Vagina (tissue), 2 donors: Measurements from ENCODE around the gene GTF3C1. TPM values are rescaled to one million over a fixed set of nuclear protein-coding genes. Genes with fewer than 3 reads are reported as not detected.

Source experiments
- DNase-seq, 2 donors: peaks; one replicate each; pipeline ENCODE4 v3.0.0-alpha.2; 2017; ENCODE audit errors: extremely low spot score in 2 of 2
- H3K27ac ChIP-seq: fragments of 200-600 bp; sonication (generic); one replicate; pipeline ENCODE4 v1.5.1; 2019
- H3K27me3 ChIP-seq: fragments of 200-600 bp; sonication (generic); one replicate; pipeline ENCODE4 v1.5.1; 2019
- H3K36me3 ChIP-seq, 2 donors: fragments of 200-600 bp; sonication (generic); one replicate each; pipeline ENCODE4 v1.5.1; 2017 to 2019
- H3K4me1 ChIP-seq: fragments of 200-600 bp; sonication (generic); one replicate; pipeline ENCODE4 v1.5.1; 2019
- H3K4me3 ChIP-seq, 2 donors: fragments of 200-600 bp; sonication (generic); 1 replicate in 1 of 2; 2 replicates in 1 of 2; pipeline ENCODE4 v1.5.1; 2016 to 2019
- H3K9me3 ChIP-seq: fragments of 200-600 bp; sonication (generic); one replicate; pipeline ENCODE4 v1.5.1; 2019
- POLR2A ChIP-seq, 2 donors: fragments of 450-650 bp; IDR thresholded peaks; one replicate each; pipeline ENCODE4 v1.6.1; 2017; ENCODE audit warnings: antibody characterized with exemption in 2 of 2, mild to moderate bottlenecking in 2 of 2, moderate library complexity in 2 of 2
- POLR2AphosphoS5 ChIP-seq, 2 donors: sonication (generic); formaldehyde crosslinking; IDR thresholded peaks; one replicate each; pipeline ENCODE4 v1.9.0; 2017; ENCODE audit warnings: antibody characterized with exemption in 2 of 2, mild to moderate bottlenecking in 2 of 2, low read depth in 1 of 2; ENCODE audit not compliant: insufficient read depth in 1 of 2
- intact Hi-C: fragments of 100-400 bp; cut with DNase I; formaldehyde crosslinking; loops from one replicate; pipeline ENCODE4 v1.15.1; 2023
- total RNA-seq: library from RNA; depleted of rRNA; stranded (reverse); fragments of >200 nt; gene quantifications from one replicate; pipeline ENCODE4 v1.2.3, GENCODE V29; 2016
- TF ChIP-seq, protein P1 (sequence below), 3 experiments: fragments of 450-650 bp in 2 of 3; fragments of 200-600 bp in 1 of 3; sonication (generic) in 1 of 3; IDR thresholded peaks; one replicate each; pipeline ENCODE4 v1.5.1; 2017 to 2019; ENCODE audit warnings: antibody characterized with exemption in 3 of 3, mild to moderate bottlenecking in 2 of 3, moderate library complexity in 2 of 3

The GTF3C1 gene
- total RNA-seq, 1 donor from 2014 or later: 133 TPM

- Histone ChIP-seq H3K36me3 (no peaks in the 10 kb centered on the region), H3K9me3 (no peaks in the 10 kb centered on the region), H3K27ac (no peak overlapping the region), H3K27me3 (no peaks in the 10 kb centered on the region), H3K4me1 (no peaks in the 10 kb centered on the region), H3K4me3 (no peak overlapping the region)
- intact Hi-C loops: no loop called here
- TF ChIP-seq POLR2A (IDR thresholded peaks at IDR 0.05): no peak
- TF ChIP-seq POLR2AphosphoS5 (IDR thresholded peaks at IDR 0.05; ENCODE audit: insufficient read depth in 1 of 2, low read depth in 1 of 2): no peak
- TF ChIP-seq, protein P1, sequence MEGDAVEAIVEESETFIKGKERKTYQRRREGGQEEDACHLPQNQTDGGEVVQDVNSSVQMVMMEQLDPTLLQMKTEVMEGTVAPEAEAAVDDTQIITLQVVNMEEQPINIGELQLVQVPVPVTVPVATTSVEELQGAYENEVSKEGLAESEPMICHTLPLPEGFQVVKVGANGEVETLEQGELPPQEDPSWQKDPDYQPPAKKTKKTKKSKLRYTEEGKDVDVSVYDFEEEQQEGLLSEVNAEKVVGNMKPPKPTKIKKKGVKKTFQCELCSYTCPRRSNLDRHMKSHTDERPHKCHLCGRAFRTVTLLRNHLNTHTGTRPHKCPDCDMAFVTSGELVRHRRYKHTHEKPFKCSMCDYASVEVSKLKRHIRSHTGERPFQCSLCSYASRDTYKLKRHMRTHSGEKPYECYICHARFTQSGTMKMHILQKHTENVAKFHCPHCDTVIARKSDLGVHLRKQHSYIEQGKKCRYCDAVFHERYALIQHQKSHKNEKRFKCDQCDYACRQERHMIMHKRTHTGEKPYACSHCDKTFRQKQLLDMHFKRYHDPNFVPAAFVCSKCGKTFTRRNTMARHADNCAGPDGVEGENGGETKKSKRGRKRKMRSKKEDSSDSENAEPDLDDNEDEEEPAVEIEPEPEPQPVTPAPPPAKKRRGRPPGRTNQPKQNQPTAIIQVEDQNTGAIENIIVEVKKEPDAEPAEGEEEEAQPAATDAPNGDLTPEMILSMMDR (IDR thresholded peaks at IDR 0.05): no peak
- DNase-seq: no peak
Measured at GRCh38 chr16:27564224-27564623, 14.5 kb upstream of the GTF3C1 start.

- Histone ChIP-seq H3K27me3 (no peaks in the 10 kb centered on the region), H3K4me3 (no peak overlapping the region), H3K4me1 (no peaks in the 10 kb centered on the region), H3K36me3 (no peaks in the 10 kb centered on the region), H3K27ac (no peak overlapping the region), H3K9me3 (no peaks in the 10 kb centered on the region)
- TF ChIP-seq POLR2A (IDR thresholded peaks at IDR 0.05): no peak
- no peak for TF ChIP-seq POLR2AphosphoS5 (IDR thresholded peaks at IDR 0.05; ENCODE audit: insufficient read depth in 1 of 2, low read depth in 1 of 2)
- TF ChIP-seq, protein P1 (IDR thresholded peaks at IDR 0.05): no peak
- intact Hi-C loops: no loop called here
- DNase-seq: no peak
Measured at GRCh38 chr16:27561216-27561615, 11.5 kb upstream of the GTF3C1 start.

DNA sequence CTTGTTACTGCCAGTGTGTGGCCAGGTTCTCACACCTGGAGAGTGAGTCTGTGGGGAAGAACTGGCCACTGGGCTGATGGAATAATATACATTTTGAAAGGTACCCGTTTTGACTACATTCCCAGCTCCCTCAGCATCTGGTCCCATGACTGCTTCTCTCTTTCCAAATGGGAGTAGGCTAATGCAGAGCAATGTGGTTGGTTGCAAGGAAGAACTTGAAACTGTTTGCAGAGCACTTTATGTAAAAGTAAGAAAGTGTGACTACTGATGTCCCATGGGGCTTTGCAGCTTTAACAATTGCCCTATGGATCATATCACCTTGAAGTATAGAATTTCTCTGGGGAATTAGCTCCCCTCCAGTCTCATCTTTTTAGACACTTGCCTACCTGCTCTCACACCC is 9.2 kb upstream of the GTF3C1 start:
- no peaks in the 10 kb centered on the region for H3K4me1 ChIP-seq
- H3K4me3 ChIP-seq: no peak overlapping the region
- H3K9me3 ChIP-seq: no peaks in the 10 kb centered on the region
- DNase-seq: no peak
- H3K36me3 ChIP-seq: no peaks in the 10 kb centered on the region
- H3K27me3 ChIP-seq: no peaks in the 10 kb centered on the region
- intact Hi-C loops: no loop called here
- TF ChIP-seq, protein P1 (IDR thresholded peaks at IDR 0.05): no peak
- TF ChIP-seq POLR2AphosphoS5 (IDR thresholded peaks at IDR 0.05; ENCODE audit: insufficient read depth in 1 of 2, low read depth in 1 of 2) (no peak), POLR2A (IDR thresholded peaks at IDR 0.05) (no peak)
- H3K27ac ChIP-seq: no peak overlapping the region

DNA sequence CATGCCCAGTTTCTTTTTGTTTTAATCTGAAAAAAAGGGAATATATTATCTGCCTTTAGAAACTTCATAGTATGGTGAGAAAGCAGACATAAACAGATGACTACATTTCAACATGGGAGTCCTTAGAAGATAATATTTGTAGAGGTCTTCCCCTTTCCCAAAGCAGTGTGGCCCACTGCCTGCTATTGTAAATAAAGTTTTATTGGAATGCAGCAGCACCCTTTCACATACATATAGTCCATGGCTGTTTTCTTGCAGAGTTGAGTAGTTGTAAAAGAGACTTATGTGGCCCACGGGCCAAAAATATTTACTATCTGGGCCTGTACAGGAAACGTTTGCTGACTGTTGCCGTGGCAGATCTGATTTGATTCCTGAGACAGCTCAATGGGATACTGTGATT is 8.7 kb upstream of the GTF3C1 start:
- DNase-seq: no peak
- H3K36me3 ChIP-seq: no peaks in the 10 kb centered on the region
- TF ChIP-seq, protein P1 (IDR thresholded peaks at IDR 0.05): no peak
- TF ChIP-seq POLR2A (IDR thresholded peaks at IDR 0.05) (no peak), POLR2AphosphoS5 (IDR thresholded peaks at IDR 0.05; ENCODE audit: insufficient read depth in 1 of 2, low read depth in 1 of 2) (no peak)
- H3K27ac ChIP-seq: no peak overlapping the region
- H3K27me3 ChIP-seq: no peaks in the 10 kb centered on the region
- no peaks in the 10 kb centered on the region for H3K4me1 ChIP-seq
- no peaks in the 10 kb centered on the region for H3K9me3 ChIP-seq
- intact Hi-C loops: no loop called here
- no peak overlapping the region for H3K4me3 ChIP-seq

- Histone ChIP-seq H3K36me3 (no peaks in the 10 kb centered on the region), H3K4me1 (no peaks in the 10 kb centered on the region), H3K27me3 (no peaks in the 10 kb centered on the region), H3K4me3 (no peak overlapping the region), H3K9me3 (no peaks in the 10 kb centered on the region), H3K27ac (no peak overlapping the region)
- no peak for DNase-seq
- intact Hi-C loops: no loop called here
- TF ChIP-seq POLR2AphosphoS5 (IDR thresholded peaks at IDR 0.05; ENCODE audit: insufficient read depth in 1 of 2, low read depth in 1 of 2): no peak
- TF ChIP-seq POLR2A (IDR thresholded peaks at IDR 0.05): no peak
- TF ChIP-seq, protein P1 (IDR thresholded peaks at IDR 0.05): no peak
Measured at GRCh38 chr16:27556471-27556870, 6.8 kb upstream of the GTF3C1 start.
